Endothelial cell of umbilical vein (primary cell): ENCODE data around the gene HOXC11. TPM values are rescaled to one million over a fixed set of nuclear protein-coding genes. Genes with fewer than 3 reads are reported as not detected.

Source experiments
- BruUV-seq: library from RNA; stranded (reverse); fragments of 400-500 nt; replicated peaks from 2 replicates; lab custom pipeline; 2021; lab: Mats Ljungman, UMichigan
- CTCF ChIA-PET: fragments of 300-600, 350-600 bp; sonication (Branson Sonifier 250); formaldehyde crosslinking; loops from one replicate; lab custom pipeline; 2021; ENCODE audit warnings: antibody characterized with exemption, inconsistent platforms; lab: Charles Lee
- POLR2A ChIA-PET: fragments of 300-600, 350-600 bp; sonication (Branson Sonifier 250); formaldehyde crosslinking; loops from one replicate; lab custom pipeline; 2021; ENCODE audit warnings: antibody characterized with exemption, inconsistent platforms; lab: Charles Lee
- DNase-seq: peaks from one replicate; pipeline ENCODE4 v3.0.0-alpha.2; 2011; ENCODE audit warnings: low read depth, low spot score
- FAIRE-seq: peaks from 2 replicates; lab custom pipeline; 2011; peaks lifted over from hg19 to GRCh38; lab: Jason Lieb, UNC
- H2AFZ ChIP-seq: 2 replicates; pipeline ENCODE4 v1.6.0; 2012; ENCODE audit warnings: low read depth, low read length, control low read depth, inconsistent platforms
- H3K27ac ChIP-seq: 2 replicates; pipeline ENCODE4 v1.5.1; 2011; ENCODE audit warnings: low read depth, mild to moderate bottlenecking, control low read depth, low read length, moderate library complexity; ENCODE audit not compliant: insufficient read depth
- H3K27me3 ChIP-seq, 2 experiments: 2 replicates each; pipeline versions ENCODE4 v1.6.0 to v1.6.1; 2011; ENCODE audit warnings: low read length in 2 of 2, mixed read lengths in 1 of 2; ENCODE audit not compliant: control insufficient read depth in 2 of 2, insufficient read depth in 2 of 2
- H3K36me3 ChIP-seq, 2 experiments: 2 replicates in 1 of 2; 3 replicates in 1 of 2; pipeline ENCODE4 v1.5.1; 2011; ENCODE audit warnings: low read length in 2 of 2, mild to moderate bottlenecking in 1 of 2, moderate library complexity in 1 of 2; ENCODE audit not compliant: control insufficient read depth in 2 of 2, insufficient read depth in 2 of 2; ENCODE audit errors: extremely low read depth in 1 of 2
- H3K4me1 ChIP-seq: 3 replicates; pipeline ENCODE4 v1.5.1; 2011; ENCODE audit warnings: mild to moderate bottlenecking, low read length; ENCODE audit not compliant: control insufficient read depth, insufficient read depth; ENCODE audit errors: extremely low read depth
- H3K4me2 ChIP-seq: 2 replicates; pipeline ENCODE4 v1.6.1; 2011; ENCODE audit warnings: low read length, control low read depth, mixed read lengths; ENCODE audit not compliant: insufficient read depth
- H3K4me3 ChIP-seq, 3 experiments: fragments of 200-600 bp in 1 of 3; sonication (generic), shearing (Covaris generic) in 1 of 3; replicated peaks in 1 of 3; 2 replicates each; pipeline ENCODE4 v1.5.1; 2011 to 2016; ENCODE audit warnings: control low read depth in 3 of 3, low read length in 3 of 3, mild to moderate bottlenecking in 2 of 3, inconsistent platforms in 1 of 3, low read depth in 1 of 3, moderate library complexity in 1 of 3; ENCODE audit not compliant: insufficient read depth in 1 of 3
- H3K79me2 ChIP-seq: 2 replicates; pipeline ENCODE4 v1.6.0; 2012; ENCODE audit warnings: low read length, inconsistent platforms; ENCODE audit not compliant: control insufficient read depth, insufficient read depth
- H3K9ac ChIP-seq: replicated peaks from 2 replicates; pipeline ENCODE3; 2011; ENCODE audit warnings: low read length, control low read depth; ENCODE audit not compliant: insufficient read depth; ENCODE audit errors: extremely low read depth
- H3K9me1 ChIP-seq: replicated peaks from 3 replicates; pipeline ENCODE4 v1.6.0; 2011; ENCODE audit warnings: mild to moderate bottlenecking, low read length; ENCODE audit not compliant: control insufficient read depth, insufficient read depth; ENCODE audit errors: extremely low read depth
- H3K9me3 ChIP-seq: replicated peaks from 2 replicates; pipeline ENCODE4 v1.5.1; 2012; ENCODE audit warnings: low read length, inconsistent platforms; ENCODE audit not compliant: control insufficient read depth, insufficient read depth
- H4K20me1 ChIP-seq: replicated peaks from 2 replicates; pipeline ENCODE3; 2011; ENCODE audit warnings: mild to moderate bottlenecking, low read length; ENCODE audit not compliant: control insufficient read depth, insufficient read depth; ENCODE audit errors: extremely low read depth
- CTCF ChIP-seq, 2 donors: IDR thresholded peaks; 1 replicate in 1 of 2; 2 replicates in 1 of 2; pipeline ENCODE4 v1.5.1; 2011; ENCODE audit warnings: low read length in 2 of 2, mild to moderate bottlenecking in 2 of 2, moderate library complexity in 2 of 2, control low read depth in 1 of 2, inconsistent platforms in 1 of 2, low read depth in 1 of 2; ENCODE audit not compliant: insufficient read depth in 1 of 2; ENCODE audit errors: extremely low read depth in 1 of 2
- EZH2 ChIP-seq: IDR thresholded peaks from 2 replicates; pipeline ENCODE4 v1.6.1; 2012; ENCODE audit warnings: borderline replicate concordance, low read depth, mild to moderate bottlenecking, moderate library complexity, low read length, inconsistent platforms; ENCODE audit not compliant: severe bottlenecking
- GATA2 ChIP-seq: IDR thresholded peaks from 2 replicates; pipeline ENCODE4 v1.7.0; 2011; ENCODE audit warnings: low read depth, mild to moderate bottlenecking, moderate library complexity, mixed read lengths, low read length; ENCODE audit not compliant: insufficient read length, insufficient read depth
- JUN ChIP-seq: IDR thresholded peaks from 2 replicates; pipeline ENCODE4 v1.6.1; 2011; ENCODE audit warnings: borderline replicate concordance, low read depth; ENCODE audit not compliant: insufficient read length, insufficient read depth
- MAX ChIP-seq: IDR thresholded peaks from 2 replicates; pipeline ENCODE4 v1.6.1; 2011; ENCODE audit not compliant: insufficient read depth, insufficient read length
- MYC ChIP-seq: IDR thresholded peaks from one replicate; pipeline ENCODE4 v1.6.1; 2011; ENCODE audit warnings: mild to moderate bottlenecking, low read depth, low read length
- POLR2A ChIP-seq: IDR thresholded peaks from 2 replicates; pipeline ENCODE4 v1.6.1; 2012; ENCODE audit warnings: low read depth, mild to moderate bottlenecking, control low read depth, low read length
- POLR2AphosphoS5 ChIP-seq: IDR thresholded peaks from 2 replicates; pipeline ENCODE4 v1.6.1; 2012; ENCODE audit warnings: low read depth, mild to moderate bottlenecking, control low read depth, low read length, moderate library complexity; ENCODE audit not compliant: insufficient read depth
- dilution Hi-C: fragments of 300-500 bp; cut with MboI; formaldehyde crosslinking; loops from one replicate; pipeline ENCODE4 v1.15.0; 2019; ENCODE audit warnings: low sequenced_read_pairs; ENCODE audit not compliant: extremely low pct_ligation_motif_present
- intact Hi-C: fragments of 100-400 bp; cut with micrococcal nuclease; formaldehyde crosslinking; loops from one replicate; pipeline ENCODE4 v1.10.0; 2022
- polyA plus RNA-seq, 4 experiments: library from polyadenylated mRNA; depleted of rRNA in 3 of 4; stranded (reverse) in 3 of 4; unstranded in 1 of 4; fragments of >200 nt; gene quantifications; 2 replicates each; pipeline versions ENCODE4 v1.2.1 to v1.2.3, GENCODE V29; 2011 to 2012; ENCODE audit warnings: missing spikeins in 1 of 4
- total RNA-seq: library from RNA; stranded (reverse); gene quantifications from 2 replicates; pipeline ENCODE4 v1.2.3, GENCODE V29; 2021

HOXC11 gene
- total and polyA plus RNA-seq, 2 donors (not counting 3 experiments of a cell fraction or from before 2014, with no cell fraction given) = not detected

- no peak overlapping the region for H3K4me2 ChIP-seq
- no peak overlapping the region for H3K9ac ChIP-seq
- dilution Hi-C loops (no loop called here), intact Hi-C loops (no loop called here)
- no peak overlapping the region for H3K4me3 ChIP-seq
- H4K20me1 ChIP-seq = no peaks in the 10 kb centered on the region
- ChIA-PET CTCF (no interaction called here), POLR2A (no interaction called here)
- FAIRE-seq = no peak
- TF ChIP-seq EZH2 (no peak), JUN (no peak), POLR2A (no peak), POLR2AphosphoS5 (no peak), MAX (no peak), MYC (no peak), GATA2 (no peak), CTCF (IDR thresholded peaks at IDR 0.05; ENCODE audit: extremely low read depth in 1 of 2, insufficient read depth in 1 of 2, low read depth in 1 of 2, low read length in 2 of 2) (no peak)
- no peak overlapping the region for H3K27ac ChIP-seq
- H3K9me1 ChIP-seq = no peaks in the 10 kb centered on the region
- no peaks in the 10 kb centered on the region for H3K79me2 ChIP-seq
- no peak for DNase-seq
- H3K9me3 ChIP-seq = no peaks in the 10 kb centered on the region
- no peak overlapping the region for H2AFZ ChIP-seq
- no TSS peak for BruUV-seq
- peaks cover 90 to 97% of the 10 kb centered on the region in 2 experiments for H3K27me3 ChIP-seq
- H3K4me1 ChIP-seq = no peaks in the 10 kb centered on the region
- H3K36me3 ChIP-seq = no peaks in the 10 kb centered on the region
Measured at GRCh38 chr12:53947743-53948142, 25.2 kb upstream of the HOXC11 start.
